GM23338 (cell line): ENCODE measurements around the gene SLC5A11. TPM values are rescaled to one million over a fixed set of nuclear protein-coding genes. Genes with fewer than 3 reads are reported as not detected.

Experiments
- ATAC-seq: fragments of 200-7000 bp; cut with Tn5 transposase; 3 replicates; pipeline ENCODE4 v1.9.1; 2020
- DNase-seq: peaks from one replicate; pipeline ENCODE4 v3.0.0-alpha.2; 2015; ENCODE audit warnings: low spot score
- H2AFZ ChIP-seq: fragments of 200-600 bp; sonication (generic); 2 replicates; pipeline ENCODE4 v1.8.0; 2016; ENCODE audit warnings: antibody characterized with exemption, mild to moderate bottlenecking, moderate library complexity
- H3F3A ChIP-seq: fragments of 200-600 bp; sonication (generic); replicated peaks from 2 replicates; pipeline ENCODE4 v1.8.0; 2017; ENCODE audit warnings: antibody characterized with exemption, mixed run types, low read depth
- H3K27ac ChIP-seq: fragments of 200-600 bp; sonication (generic); 2 replicates; pipeline ENCODE4 v1.6.1; 2016; ENCODE audit warnings: low read depth
- H3K27me3 ChIP-seq: fragments of 200-600 bp; sonication (generic); 2 replicates; pipeline ENCODE4 v1.8.0; 2016; ENCODE audit warnings: mild to moderate bottlenecking, mixed run types, moderate library complexity; ENCODE audit not compliant: insufficient read depth
- H3K36me3 ChIP-seq: fragments of 200-600 bp; sonication (generic); 2 replicates; pipeline ENCODE4 v1.8.0; 2016; ENCODE audit warnings: mild to moderate bottlenecking; ENCODE audit not compliant: insufficient read depth
- H3K4me1 ChIP-seq: fragments of 200-600 bp; sonication (generic); 2 replicates; pipeline ENCODE4 v1.8.0; 2016; ENCODE audit warnings: mild to moderate bottlenecking, moderate library complexity; ENCODE audit not compliant: insufficient read depth
- H3K4me2 ChIP-seq: fragments of 200-600 bp; sonication (generic); 2 replicates; pipeline ENCODE4 v1.7.1; 2017; ENCODE audit warnings: mixed run types
- H3K4me3 ChIP-seq: fragments of 200-600 bp; sonication (generic); 2 replicates; pipeline ENCODE4 v1.6.1; 2016; ENCODE audit warnings: mixed run types
- H3K79me2 ChIP-seq: fragments of 200-600 bp; sonication (generic); replicated peaks from 2 replicates; pipeline ENCODE4 v1.8.0; 2017; ENCODE audit warnings: mild to moderate bottlenecking; ENCODE audit not compliant: insufficient read depth
- H3K9me2 ChIP-seq: fragments of 200-600 bp; sonication (generic); 2 replicates; pipeline ENCODE4 v1.8.0; 2017; ENCODE audit not compliant: insufficient read depth
- H4K20me1 ChIP-seq: fragments of 200-600 bp; sonication (generic); replicated peaks from 2 replicates; pipeline ENCODE4 v1.8.0; 2017; ENCODE audit warnings: mild to moderate bottlenecking; ENCODE audit not compliant: insufficient read depth
- H3K27ac Mint-ChIP-seq: 2 replicates; pipeline ENCODE4 v1.8.0; 2020; ENCODE audit warnings: inconsistent platforms, mild to moderate bottlenecking, moderate library complexity, mixed read lengths
- H3K27me3 Mint-ChIP-seq: 3 replicates; pipeline ENCODE4 v1.8.0; 2022; ENCODE audit warnings: low read depth, mild to moderate bottlenecking, moderate library complexity, mixed read lengths, inconsistent platforms; ENCODE audit not compliant: insufficient read depth, poor library complexity
- H3K36me3 Mint-ChIP-seq: 3 replicates; pipeline ENCODE4 v1.8.0; 2021; ENCODE audit warnings: low read depth, mild to moderate bottlenecking, inconsistent platforms, moderate library complexity, mixed read lengths
- H3K4me1 Mint-ChIP-seq: 3 replicates; pipeline ENCODE4 v1.8.0; 2020; ENCODE audit warnings: mild to moderate bottlenecking, inconsistent platforms, mixed read lengths
- H3K4me3 Mint-ChIP-seq: 3 replicates; pipeline ENCODE4 v1.8.0; 2021; ENCODE audit warnings: moderate library complexity, mild to moderate bottlenecking, inconsistent platforms, mixed read lengths
- H3K9me3 Mint-ChIP-seq: 3 replicates; pipeline ENCODE4 v1.8.0; 2020; ENCODE audit warnings: moderate library complexity, mild to moderate bottlenecking, inconsistent platforms, mixed read lengths
- CREB1 ChIP-seq: fragments of 250-450 bp; sonication (Bioruptor Pico); IDR thresholded peaks from 2 replicates; pipeline ENCODE4 v1.5.0; 2020; ENCODE audit warnings: low read depth, mild to moderate bottlenecking, moderate library complexity
- ETS1 ChIP-seq: IDR thresholded peaks from 2 replicates; pipeline ENCODE4 v1.6.1; 2016; ENCODE audit warnings: antibody characterized with exemption
- EZH2 ChIP-seq: fragments of 200-600 bp; sonication (generic); IDR thresholded peaks from one replicate; pipeline ENCODE4 v1.8.0; 2017; ENCODE audit warnings: antibody characterized with exemption, mild to moderate bottlenecking, low read depth; ENCODE audit not compliant: unreplicated experiment
- JUNB ChIP-seq: IDR thresholded peaks from one replicate; pipeline ENCODE4 v1.6.1; 2016; ENCODE audit warnings: antibody characterized with exemption; ENCODE audit not compliant: unreplicated experiment
- STAT1 ChIP-seq: IDR thresholded peaks from one replicate; pipeline ENCODE4 v1.6.1; 2016; ENCODE audit warnings: antibody characterized with exemption; ENCODE audit not compliant: unreplicated experiment
- ZNF114 ChIP-seq: fragments of 250-450 bp; sonication (Bioruptor Pico); IDR thresholded peaks from 2 replicates; pipeline ENCODE4 v1.5.0; 2020; ENCODE audit warnings: mild to moderate bottlenecking, moderate library complexity
- polyA plus RNA-seq: library from polyadenylated mRNA; unstranded; fragments of >200 nt; fragmentation: Nextera tagmentation; extraction: Ambion mirVana; gene quantifications from 2 replicates; pipeline ENCODE4 v1.2.1, GENCODE V29; 2016
- total RNA-seq: library from RNA; depleted of rRNA; stranded (reverse); fragments of >200 nt; shearing (Covaris generic); gene quantifications from 2 replicates; pipeline ENCODE4 v1.2.3, GENCODE V29; 2014
- TF ChIP-seq, protein P1 (sequence below): IDR thresholded peaks from one replicate; pipeline ENCODE4 v1.6.1; 2018; ENCODE audit warnings: antibody characterized with exemption; ENCODE audit not compliant: unreplicated experiment
- TF ChIP-seq, protein P2 (sequence below), 2 experiments: fragments of 200-600 bp in 1 of 2; sonication (generic) in 1 of 2; conservative IDR thresholded peaks; 2 replicates each; pipeline versions ENCODE4 v1.5.1 to v1.6.1; 2016 to 2017; ENCODE audit warnings: antibody characterized with exemption in 2 of 2, low read depth in 2 of 2, mild to moderate bottlenecking in 2 of 2, moderate library complexity in 1 of 2

The SLC5A11 gene
- total and polyA plus RNA-seq, 2 experiments from 2014 or later = 0.07 TPM; not detected in 1

DNA sequence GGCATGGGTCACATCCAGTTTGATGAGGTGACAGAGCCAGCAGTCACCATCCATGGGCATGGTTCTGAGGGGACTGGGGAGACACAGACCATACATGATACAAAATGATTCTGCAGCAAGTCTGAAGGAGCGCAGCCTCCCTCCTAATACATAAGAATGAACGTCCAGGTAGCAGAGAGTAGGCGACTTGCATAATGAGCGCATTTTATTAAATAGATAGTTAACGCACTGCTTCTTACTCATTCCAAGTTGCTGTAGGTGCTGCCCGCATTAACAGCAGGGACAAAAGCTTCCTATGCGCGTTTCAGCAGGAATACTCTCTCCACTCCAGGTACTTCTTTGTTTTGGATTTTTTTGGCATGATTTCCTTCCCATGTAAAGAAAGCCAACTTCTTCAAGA lies 73.8 kb downstream of the SLC5A11 start:
- ATAC-seq = no peak
- Mint-ChIP-seq H3K27ac (peak overlapping the region; percentile 32), H3K36me3 (peaks cover 28% of the 10 kb centered on the region; the same call in 2 of the 3 replicates), H3K4me3 (no peak overlapping the region), H3K9me3 (peaks cover 6% of the 10 kb centered on the region; the same call in 1 of the 3 replicates), H3K27me3 (peaks cover 3% of the 10 kb centered on the region), H3K4me1 (peaks cover 17% of the 10 kb centered on the region)
- H3K4me2 ChIP-seq = no peak overlapping the region
- no peak for DNase-seq
- no peak overlapping the region for H3K27ac ChIP-seq
- H3F3A ChIP-seq = 0 out of 2 replicates have a peak, but pooled peaks cover 3% of the 10 kb centered on the region
- H3K9me2 ChIP-seq = no peaks in the 10 kb centered on the region
- H3K4me1 ChIP-seq = 0 out of 2 replicates have a peak, but pooled peaks cover 4% of the 10 kb centered on the region
- H3K79me2 ChIP-seq = no peaks in the 10 kb centered on the region
- H3K27me3 ChIP-seq = no peaks in the 10 kb centered on the region
- H3K4me3 ChIP-seq = no peak overlapping the region
- H2AFZ ChIP-seq = no peak overlapping the region
- no peaks in the 10 kb centered on the region for H3K36me3 ChIP-seq
- TF ChIP-seq, protein P1, sequence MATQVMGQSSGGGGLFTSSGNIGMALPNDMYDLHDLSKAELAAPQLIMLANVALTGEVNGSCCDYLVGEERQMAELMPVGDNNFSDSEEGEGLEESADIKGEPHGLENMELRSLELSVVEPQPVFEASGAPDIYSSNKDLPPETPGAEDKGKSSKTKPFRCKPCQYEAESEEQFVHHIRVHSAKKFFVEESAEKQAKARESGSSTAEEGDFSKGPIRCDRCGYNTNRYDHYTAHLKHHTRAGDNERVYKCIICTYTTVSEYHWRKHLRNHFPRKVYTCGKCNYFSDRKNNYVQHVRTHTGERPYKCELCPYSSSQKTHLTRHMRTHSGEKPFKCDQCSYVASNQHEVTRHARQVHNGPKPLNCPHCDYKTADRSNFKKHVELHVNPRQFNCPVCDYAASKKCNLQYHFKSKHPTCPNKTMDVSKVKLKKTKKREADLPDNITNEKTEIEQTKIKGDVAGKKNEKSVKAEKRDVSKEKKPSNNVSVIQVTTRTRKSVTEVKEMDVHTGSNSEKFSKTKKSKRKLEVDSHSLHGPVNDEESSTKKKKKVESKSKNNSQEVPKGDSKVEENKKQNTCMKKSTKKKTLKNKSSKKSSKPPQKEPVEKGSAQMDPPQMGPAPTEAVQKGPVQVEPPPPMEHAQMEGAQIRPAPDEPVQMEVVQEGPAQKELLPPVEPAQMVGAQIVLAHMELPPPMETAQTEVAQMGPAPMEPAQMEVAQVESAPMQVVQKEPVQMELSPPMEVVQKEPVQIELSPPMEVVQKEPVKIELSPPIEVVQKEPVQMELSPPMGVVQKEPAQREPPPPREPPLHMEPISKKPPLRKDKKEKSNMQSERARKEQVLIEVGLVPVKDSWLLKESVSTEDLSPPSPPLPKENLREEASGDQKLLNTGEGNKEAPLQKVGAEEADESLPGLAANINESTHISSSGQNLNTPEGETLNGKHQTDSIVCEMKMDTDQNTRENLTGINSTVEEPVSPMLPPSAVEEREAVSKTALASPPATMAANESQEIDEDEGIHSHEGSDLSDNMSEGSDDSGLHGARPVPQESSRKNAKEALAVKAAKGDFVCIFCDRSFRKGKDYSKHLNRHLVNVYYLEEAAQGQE = no peak
- TF ChIP-seq ETS1 (no peak), EZH2 (no peak), CREB1 (CRISPR knock-in tag) (no peak), ZNF114 (CRISPR knock-in tag) (no peak), STAT1 (no peak)
- H4K20me1 ChIP-seq = no peaks in the 10 kb centered on the region

- Histone ChIP-seq H3K4me1 (0 out of 2 replicates have a peak, but pooled peaks cover 4% of the 10 kb centered on the region), H2AFZ (no peak overlapping the region), H3K27me3 (no peaks in the 10 kb centered on the region), H4K20me1 (no peaks in the 10 kb centered on the region), H3K9me2 (no peaks in the 10 kb centered on the region), H3F3A (0 out of 2 replicates have a peak, but pooled peaks cover 3% of the 10 kb centered on the region), H3K36me3 (no peaks in the 10 kb centered on the region), H3K79me2 (no peaks in the 10 kb centered on the region), H3K4me3 (no peak overlapping the region), H3K27ac (no peak overlapping the region; the same call in 1 of the 2 replicates), H3K4me2 (no peak overlapping the region)
- H3K27ac Mint-ChIP-seq = peak overlapping the region; percentile 42; the same call in 1 of the 2 replicates
- no peak overlapping the region for H3K4me3 Mint-ChIP-seq
- peaks cover 3% of the 10 kb centered on the region for H3K27me3 Mint-ChIP-seq
- peaks cover 17% of the 10 kb centered on the region for H3K4me1 Mint-ChIP-seq
- H3K9me3 Mint-ChIP-seq = peaks cover 3% of the 10 kb centered on the region; the same call in 1 of the 3 replicates
- ATAC-seq (no peak), DNase-seq (no peak)
- peaks cover 28% of the 10 kb centered on the region; the same call in 2 of the 3 replicates for H3K36me3 Mint-ChIP-seq
- no peak for TF ChIP-seq JUNB
- TF ChIP-seq, protein P2, sequence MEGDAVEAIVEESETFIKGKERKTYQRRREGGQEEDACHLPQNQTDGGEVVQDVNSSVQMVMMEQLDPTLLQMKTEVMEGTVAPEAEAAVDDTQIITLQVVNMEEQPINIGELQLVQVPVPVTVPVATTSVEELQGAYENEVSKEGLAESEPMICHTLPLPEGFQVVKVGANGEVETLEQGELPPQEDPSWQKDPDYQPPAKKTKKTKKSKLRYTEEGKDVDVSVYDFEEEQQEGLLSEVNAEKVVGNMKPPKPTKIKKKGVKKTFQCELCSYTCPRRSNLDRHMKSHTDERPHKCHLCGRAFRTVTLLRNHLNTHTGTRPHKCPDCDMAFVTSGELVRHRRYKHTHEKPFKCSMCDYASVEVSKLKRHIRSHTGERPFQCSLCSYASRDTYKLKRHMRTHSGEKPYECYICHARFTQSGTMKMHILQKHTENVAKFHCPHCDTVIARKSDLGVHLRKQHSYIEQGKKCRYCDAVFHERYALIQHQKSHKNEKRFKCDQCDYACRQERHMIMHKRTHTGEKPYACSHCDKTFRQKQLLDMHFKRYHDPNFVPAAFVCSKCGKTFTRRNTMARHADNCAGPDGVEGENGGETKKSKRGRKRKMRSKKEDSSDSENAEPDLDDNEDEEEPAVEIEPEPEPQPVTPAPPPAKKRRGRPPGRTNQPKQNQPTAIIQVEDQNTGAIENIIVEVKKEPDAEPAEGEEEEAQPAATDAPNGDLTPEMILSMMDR (conservative IDR thresholded peaks at IDR 0.05; ENCODE audit: low read depth in 2 of 2) = no peak
Measured at GRCh38 chr16:24920568-24920967, 74.8 kb downstream of the SLC5A11 start.
